Measurements from ENCODE around the gene R3HDM2. TPM values are rescaled to one million over a fixed set of nuclear protein-coding genes. Genes with fewer than 3 reads are reported as not detected.

R3HDM2 gene
- total and polyA plus RNA-seq, 2 of the 13 experiments (the other 11 are each of a cell fraction or from before 2014, with no cell fraction given) = 11.1 to 23.5 TPM

DNA sequence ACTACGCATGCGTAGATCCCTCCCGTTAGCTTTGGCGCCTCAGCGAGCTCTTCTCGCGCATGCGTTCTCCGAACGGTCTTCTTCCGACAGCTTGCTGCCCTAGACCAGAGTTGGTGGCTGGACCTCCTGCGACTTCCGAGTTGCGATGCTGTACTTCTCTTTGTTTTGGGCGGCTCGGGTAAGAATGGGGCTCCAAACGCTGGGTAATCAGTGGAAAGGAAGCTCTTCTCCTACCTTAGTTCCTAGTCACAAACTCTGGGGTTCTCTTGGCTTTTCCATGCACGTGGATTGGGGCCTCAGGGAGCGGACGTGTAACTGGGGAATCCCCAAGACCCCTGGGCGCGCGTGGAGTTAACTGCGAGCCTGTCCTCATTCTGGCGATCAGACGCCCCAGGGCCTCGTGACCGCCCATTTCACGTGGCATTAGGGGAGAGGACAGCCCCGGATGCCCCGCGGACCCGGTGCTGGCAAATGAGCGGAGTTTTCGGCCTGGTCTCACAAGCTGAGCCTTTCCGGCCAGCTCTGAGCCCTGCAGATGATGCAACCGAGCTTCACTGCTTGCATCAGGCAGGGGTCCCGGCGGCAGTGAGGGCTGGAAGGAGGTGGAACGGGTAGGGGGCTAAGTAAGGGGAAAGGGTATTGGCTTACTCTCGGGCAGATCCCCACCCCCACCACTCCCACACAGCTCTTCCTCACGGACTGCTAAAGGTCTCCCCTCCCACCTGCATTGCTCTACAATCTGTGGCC is 201.0 kb downstream of the R3HDM2 start, which contains the start of gene SHMT2 (continued):
- no peak for TF ChIP-seq EHMT2 (IDR thresholded peaks at IDR 0.05; ENCODE audit: borderline replicate concordance, low read depth, low read length)
- no peak for TF ChIP-seq ZNF790 (CRISPR knock-in tag; IDR thresholded peaks at IDR 0.05; ENCODE audit: borderline replicate concordance)
- peak; percentile 86; the same call in 1 of the 2 replicates for TF ChIP-seq NFKB2 (CRISPR knock-in tag; IDR thresholded peaks at IDR 0.05; ENCODE audit: borderline replicate concordance)
- no peak for TF ChIP-seq MTA3 (CRISPR knock-in tag; IDR thresholded peaks at IDR 0.05)
- TF ChIP-seq EZH2 (conservative IDR thresholded peaks at IDR 0.05; ENCODE audit: low read depth, low read length) = no peak
- TF ChIP-seq, protein P1, sequence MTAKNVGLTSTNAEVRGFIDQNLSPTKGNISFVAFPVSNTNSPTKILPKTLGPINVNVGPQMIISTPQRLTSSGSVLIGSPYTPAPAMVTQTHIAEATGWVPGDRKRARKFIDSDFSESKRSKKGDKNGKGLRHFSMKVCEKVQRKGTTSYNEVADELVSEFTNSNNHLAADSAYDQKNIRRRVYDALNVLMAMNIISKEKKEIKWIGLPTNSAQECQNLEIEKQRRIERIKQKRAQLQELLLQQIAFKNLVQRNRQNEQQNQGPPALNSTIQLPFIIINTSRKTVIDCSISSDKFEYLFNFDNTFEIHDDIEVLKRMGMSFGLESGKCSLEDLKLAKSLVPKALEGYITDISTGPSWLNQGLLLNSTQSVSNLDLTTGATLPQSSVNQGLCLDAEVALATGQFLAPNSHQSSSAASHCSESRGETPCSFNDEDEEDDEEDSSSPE (CRISPR knock-in tag; IDR thresholded peaks at IDR 0.05) = peak; percentile 85
- TF ChIP-seq PAF1 (CRISPR knock-in tag; IDR thresholded peaks at IDR 0.05) = no peak
- TF ChIP-seq, protein P2, sequence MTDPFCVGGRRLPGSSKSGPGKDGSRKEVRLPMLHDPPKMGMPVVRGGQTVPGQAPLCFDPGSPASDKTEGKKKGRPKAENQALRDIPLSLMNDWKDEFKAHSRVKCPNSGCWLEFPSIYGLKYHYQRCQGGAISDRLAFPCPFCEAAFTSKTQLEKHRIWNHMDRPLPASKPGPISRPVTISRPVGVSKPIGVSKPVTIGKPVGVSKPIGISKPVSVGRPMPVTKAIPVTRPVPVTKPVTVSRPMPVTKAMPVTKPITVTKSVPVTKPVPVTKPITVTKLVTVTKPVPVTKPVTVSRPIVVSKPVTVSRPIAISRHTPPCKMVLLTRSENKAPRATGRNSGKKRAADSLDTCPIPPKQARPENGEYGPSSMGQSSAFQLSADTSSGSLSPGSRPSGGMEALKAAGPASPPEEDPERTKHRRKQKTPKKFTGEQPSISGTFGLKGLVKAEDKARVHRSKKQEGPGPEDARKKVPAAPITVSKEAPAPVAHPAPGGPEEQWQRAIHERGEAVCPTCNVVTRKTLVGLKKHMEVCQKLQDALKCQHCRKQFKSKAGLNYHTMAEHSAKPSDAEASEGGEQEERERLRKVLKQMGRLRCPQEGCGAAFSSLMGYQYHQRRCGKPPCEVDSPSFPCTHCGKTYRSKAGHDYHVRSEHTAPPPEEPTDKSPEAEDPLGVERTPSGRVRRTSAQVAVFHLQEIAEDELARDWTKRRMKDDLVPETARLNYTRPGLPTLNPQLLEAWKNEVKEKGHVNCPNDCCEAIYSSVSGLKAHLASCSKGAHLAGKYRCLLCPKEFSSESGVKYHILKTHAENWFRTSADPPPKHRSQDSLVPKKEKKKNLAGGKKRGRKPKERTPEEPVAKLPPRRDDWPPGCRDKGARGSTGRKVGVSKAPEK (CRISPR knock-in tag; IDR thresholded peaks at IDR 0.05; ENCODE audit: borderline replicate concordance) = no peak
- TF ChIP-seq CBX2 (IDR thresholded peaks at IDR 0.05; ENCODE audit: low read depth, low read length) = no peak
- TF ChIP-seq CBX2 (CRISPR knock-in tag; IDR thresholded peaks at IDR 0.05; ENCODE audit: low read depth) = no peak; the same call in 1 of the 2 replicates
- no peak for TF ChIP-seq LCORL (IDR thresholded peaks at IDR 0.05)
- TF ChIP-seq LCORL (CRISPR knock-in tag; IDR thresholded peaks at IDR 0.05) = no peak
- no peak for TF ChIP-seq CHD2 (IDR thresholded peaks at IDR 0.05; ENCODE audit: low read depth, low read length)
- TF ChIP-seq MED1 (CRISPR knock-in tag; IDR thresholded peaks at IDR 0.05) = peak; percentile 79; the same call in 1 of the 2 replicates
- TF ChIP-seq KAT7 (CRISPR knock-in tag; IDR thresholded peaks at IDR 0.05; ENCODE audit: borderline replicate concordance) = peak; percentile 80; the same call in 1 of the 2 replicates
- TF ChIP-seq SYNCRIP (IDR thresholded peaks at IDR 0.05; ENCODE audit: insufficient read depth, low read depth, low read length) = no peak
- TF ChIP-seq, protein P3, sequence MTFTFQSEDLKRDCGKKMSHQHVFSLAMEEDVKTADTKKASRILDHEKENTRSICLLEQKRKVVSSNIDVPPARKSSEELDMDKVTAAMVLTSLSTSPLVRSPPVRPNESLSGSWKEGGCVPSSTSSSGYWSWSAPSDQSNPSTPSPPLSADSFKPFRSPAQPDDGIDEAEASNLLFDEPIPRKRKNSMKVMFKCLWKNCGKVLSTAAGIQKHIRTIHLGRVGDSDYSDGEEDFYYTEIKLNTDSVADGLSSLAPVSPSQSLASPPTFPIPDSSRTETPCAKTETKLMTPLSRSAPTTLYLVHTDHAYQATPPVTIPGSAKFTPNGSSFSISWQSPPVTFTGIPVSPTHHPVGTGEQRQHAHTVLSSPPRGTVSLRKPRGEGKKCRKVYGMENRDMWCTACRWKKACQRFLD (CRISPR knock-in tag; IDR thresholded peaks at IDR 0.05; ENCODE audit: borderline replicate concordance) = no peak; the same call in 1 of the 2 replicates
- TF ChIP-seq, protein P4, sequence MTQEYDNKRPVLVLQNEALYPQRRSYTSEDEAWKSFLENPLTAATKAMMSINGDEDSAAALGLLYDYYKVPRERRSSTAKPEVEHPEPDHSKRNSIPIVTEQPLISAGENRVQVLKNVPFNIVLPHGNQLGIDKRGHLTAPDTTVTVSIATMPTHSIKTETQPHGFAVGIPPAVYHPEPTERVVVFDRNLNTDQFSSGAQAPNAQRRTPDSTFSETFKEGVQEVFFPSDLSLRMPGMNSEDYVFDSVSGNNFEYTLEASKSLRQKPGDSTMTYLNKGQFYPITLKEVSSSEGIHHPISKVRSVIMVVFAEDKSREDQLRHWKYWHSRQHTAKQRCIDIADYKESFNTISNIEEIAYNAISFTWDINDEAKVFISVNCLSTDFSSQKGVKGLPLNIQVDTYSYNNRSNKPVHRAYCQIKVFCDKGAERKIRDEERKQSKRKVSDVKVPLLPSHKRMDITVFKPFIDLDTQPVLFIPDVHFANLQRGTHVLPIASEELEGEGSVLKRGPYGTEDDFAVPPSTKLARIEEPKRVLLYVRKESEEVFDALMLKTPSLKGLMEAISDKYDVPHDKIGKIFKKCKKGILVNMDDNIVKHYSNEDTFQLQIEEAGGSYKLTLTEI (CRISPR knock-in tag; conservative IDR thresholded peaks at IDR 0.05) = no peak
- TF ChIP-seq HNF4G (IDR thresholded peaks at IDR 0.05; ENCODE audit: borderline replicate concordance, low read depth, low read length) = no peak
- no peak for TF ChIP-seq HNF4G (CRISPR knock-in tag; IDR thresholded peaks at IDR 0.05; ENCODE audit: borderline replicate concordance, low read depth)
- no peak for TF ChIP-seq HMG20B (CRISPR knock-in tag; conservative IDR thresholded peaks at IDR 0.05)
- no peak for TF ChIP-seq IRX3 (CRISPR knock-in tag; IDR thresholded peaks at IDR 0.05; ENCODE audit: borderline replicate concordance, low read depth)
- TF ChIP-seq DPF2 (CRISPR knock-in tag; IDR thresholded peaks at IDR 0.05; ENCODE audit: borderline replicate concordance, low read depth) = no peak
- TF ChIP-seq CC2D1A (CRISPR knock-in tag; IDR thresholded peaks at IDR 0.05) = 0 out of 2 replicates have a peak, but pooled peaks have one; percentile 67
